NAMALWA (cell line): Measurements from ENCODE around the gene NOTCH1.
"Not testable (repeated sequence)": the region's sequence is repeated elsewhere in the genome, so short reads cannot be mapped to it uniquely, and the experiment has no call there.

ENCODE experiments used
- DNase-seq: peaks from one replicate; pipeline ENCODE4 v3.0.0-alpha.2; 2015; ENCODE audit warnings: low spot score

NOTCH1 gene

DNA sequence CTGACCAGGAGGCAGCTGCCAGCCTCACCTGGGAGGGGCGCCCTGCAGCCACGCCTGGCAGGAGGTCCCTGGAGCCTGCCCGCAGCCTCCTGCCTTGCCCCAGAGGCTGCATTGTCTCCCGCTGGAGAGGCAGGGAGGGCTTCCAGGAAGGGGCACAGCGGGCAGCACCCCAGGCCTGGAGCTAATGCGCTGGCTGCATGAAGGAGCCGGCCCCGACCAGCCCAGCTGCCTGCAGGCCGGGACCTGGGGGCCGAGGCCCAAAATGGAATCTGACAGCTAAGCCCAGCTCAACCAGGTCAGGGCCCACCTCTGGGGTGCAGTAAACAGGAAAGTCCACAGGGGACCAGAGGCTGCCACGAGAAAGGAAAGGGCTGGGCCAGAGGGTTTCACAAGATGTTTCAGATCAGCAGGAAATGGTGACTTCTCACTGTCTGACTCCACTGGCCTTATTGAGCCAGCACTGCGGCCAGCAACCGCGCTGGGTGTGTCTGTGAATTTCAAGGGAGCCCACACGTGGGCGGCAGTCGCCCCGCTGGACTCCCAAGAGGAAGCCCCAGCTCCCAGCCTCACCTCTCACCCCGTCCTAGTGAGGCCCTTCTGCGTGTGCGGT, 18.6 kb upstream of the NOTCH1 start:
- peak; percentile 27 for DNase-seq

DNA sequence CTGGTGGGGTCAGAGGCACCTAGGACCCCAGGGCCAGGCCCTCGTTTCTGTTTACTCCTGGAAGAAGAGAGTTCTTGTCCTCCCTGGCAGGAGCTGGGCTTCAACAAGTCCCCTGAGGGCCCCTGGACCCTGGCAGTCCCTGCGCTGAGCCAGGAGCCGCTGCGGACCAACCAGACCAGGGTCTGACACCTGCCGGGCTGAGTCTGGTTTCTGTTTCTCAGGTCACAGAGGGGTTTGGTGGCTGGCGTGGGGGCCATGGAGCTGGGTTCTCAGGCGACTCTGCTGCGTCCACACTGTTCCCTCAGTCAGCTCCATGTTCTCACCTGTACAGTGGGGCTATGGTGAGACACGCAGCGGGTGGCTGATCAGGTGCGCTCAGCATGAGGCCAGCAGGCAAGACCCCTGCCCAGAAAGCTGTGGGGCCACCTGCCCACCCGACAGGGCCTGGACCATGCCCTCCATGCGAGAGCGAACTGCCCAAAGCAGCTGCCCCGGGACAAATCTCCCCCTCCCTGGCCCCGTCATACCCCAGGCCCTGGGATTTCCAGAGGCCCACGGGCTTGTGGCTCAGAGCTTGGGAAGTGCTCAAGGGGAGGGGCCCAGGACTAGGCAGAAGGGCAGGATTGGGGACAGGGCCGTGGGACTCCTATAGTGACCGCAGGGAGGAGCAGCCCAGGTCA, 17.9 kb upstream of the NOTCH1 start:
- no peak for DNase-seq

DNA sequence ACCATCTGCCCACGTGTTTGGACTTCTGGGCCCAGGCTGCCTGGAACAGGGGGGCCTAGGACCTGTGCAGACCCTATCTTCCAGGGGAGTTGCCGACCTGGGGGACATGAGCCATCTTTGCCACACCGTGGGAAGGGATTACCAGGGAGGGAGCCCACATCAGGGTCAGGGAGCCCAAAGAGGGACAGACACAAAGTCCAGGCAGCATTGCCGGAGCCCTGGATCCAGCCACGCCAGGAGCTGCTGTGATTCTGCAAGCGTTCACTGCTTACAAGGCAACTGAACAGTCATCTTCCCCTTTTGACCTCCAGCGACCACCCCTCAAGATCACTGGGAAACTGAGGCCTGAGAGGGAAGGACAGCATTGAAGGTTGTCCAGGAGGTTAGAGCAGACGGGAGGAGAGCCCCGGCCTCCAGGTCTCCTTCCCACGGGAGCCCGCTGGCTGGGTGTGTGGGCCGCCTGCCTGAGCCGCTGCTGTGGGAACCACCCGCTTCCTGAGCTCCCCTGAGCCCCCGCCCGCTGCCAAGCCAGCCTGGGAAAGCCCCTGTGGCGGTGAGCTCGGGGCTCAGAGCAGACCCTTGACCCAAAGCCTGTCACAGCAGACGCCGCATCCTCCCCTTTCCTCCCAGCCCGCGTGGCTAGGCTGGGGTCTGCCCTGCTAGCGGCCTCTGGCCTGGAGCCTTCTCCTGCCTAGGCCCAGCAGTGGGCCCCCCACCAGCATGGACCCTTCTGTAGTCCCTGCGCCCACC, 17.1 kb upstream of the NOTCH1 start:
- no peak for DNase-seq

DNA sequence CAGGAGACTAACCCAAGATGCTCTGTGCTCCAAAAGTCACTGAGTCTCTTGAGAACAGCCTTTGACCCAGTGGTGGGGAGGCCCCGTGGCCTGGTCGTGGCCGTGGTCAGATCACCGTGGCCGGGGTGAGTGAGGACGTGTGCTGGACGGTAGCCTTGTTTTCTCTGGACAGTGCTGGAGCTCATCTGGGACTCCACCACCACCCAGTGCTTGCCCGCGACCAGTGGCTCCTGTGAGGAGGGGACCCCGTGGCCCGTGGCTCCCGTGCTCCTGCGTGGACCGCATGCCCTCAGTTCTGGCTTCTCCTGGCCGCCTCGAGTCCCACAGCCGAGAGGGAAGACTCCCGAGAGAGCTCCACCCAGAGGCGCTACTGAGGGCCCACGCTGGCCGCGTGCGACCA, 15.9 kb upstream of the NOTCH1 start:
- DNase-seq: no peak

DNA sequence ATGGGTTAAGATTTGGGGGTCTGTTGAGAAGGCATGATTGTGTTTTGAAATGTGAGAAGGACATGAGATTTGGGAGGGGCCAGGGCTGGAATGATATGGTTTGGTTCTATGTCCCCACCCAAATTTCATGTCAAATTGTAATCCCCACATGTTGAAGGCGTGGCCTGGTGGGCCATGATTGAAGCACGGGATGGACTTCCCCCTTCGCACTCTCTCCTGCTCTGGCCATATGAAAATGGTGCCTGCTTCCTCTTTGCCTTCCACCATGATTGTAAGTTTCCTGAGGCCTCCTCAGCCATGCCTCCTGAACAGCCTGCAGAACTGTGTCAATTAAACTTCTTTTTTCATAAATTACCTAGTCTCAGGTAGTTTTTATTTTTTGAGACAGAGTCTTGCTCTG, 14.7 kb upstream of the NOTCH1 start:
- no peak for DNase-seq

DNA sequence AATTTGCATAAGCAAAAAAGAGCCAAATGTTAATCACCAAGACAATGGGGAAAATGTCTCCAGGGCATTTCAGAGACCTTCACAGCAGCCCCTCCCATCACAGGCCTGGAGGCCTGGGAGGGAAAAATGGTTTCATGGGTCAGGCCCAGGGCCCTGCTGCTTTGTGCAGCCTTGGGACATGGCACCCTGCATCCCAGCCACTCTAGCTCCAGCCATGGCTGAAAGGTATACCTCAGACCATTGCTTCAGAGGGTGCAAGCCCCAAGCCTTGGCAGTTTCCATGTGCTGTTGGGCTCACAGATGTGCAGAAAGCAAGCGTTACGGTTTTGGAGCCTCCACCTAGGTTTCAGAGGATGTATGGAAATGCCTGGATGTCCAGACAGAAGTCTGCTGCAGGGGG, 13.5 kb upstream of the NOTCH1 start:
- not testable (repeated sequence) for DNase-seq

DNA sequence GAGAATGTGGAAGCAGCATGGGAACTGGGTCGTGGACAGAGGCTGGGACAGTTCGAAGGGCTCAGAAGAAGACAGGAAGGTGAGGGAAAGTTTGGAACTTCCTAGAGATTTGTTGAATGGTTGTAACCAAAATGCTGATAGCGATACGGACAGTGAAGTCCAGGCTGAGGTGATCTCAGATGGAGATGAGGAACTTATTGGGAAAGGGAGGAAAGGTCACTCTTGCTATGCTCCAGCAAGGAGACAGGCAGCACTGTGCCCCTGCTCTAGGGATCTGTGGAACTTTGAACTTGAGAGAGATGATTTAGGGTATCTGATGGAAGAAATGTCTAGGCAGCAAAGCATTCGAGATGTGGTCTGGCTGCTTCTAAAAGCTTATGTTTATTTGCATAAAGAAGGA, 13.0 kb upstream of the NOTCH1 start:
- DNase-seq: not testable (repeated sequence)

DNA sequence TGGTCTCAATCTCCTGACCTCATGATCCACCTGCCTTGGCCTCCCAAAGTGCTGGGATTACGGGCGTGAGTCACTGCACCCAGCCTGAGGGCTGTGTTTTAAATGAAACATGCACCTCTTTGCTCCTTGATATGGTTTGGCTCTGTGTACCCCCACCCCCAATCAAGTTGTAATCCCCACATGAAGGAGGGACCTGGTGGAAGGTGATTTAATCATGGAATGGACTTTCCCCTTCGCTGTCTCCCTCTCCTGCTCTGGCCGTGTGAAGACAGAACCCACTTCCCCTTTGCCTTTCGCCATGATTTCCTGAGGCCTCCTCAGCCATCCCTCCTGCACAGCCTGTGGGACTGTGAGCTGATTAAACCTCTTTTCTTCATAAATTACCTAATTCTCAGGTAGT, 12.5 kb upstream of the NOTCH1 start:
- DNase-seq: no peak

DNA sequence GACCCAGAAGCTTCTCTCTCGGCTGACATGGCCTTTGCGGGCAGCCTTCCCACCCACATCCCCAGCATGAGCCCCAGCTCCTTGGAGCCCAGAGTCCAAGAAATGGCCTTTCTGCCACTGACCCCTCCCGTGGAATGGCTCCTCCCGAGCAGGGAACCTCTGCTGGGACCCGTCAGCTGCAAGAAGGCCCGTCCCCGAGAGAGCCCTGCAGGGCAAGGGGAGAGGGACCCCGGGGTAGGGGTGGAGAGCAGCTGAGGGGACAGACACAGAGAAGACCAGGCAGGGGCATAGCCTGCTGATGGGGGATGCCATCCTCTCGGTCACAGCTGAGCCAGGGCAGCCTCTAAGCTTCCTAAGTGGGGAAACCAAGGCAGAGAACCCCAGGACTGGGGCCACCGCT, 11.2 kb upstream of the NOTCH1 start:
- DNase-seq: no peak

DNA sequence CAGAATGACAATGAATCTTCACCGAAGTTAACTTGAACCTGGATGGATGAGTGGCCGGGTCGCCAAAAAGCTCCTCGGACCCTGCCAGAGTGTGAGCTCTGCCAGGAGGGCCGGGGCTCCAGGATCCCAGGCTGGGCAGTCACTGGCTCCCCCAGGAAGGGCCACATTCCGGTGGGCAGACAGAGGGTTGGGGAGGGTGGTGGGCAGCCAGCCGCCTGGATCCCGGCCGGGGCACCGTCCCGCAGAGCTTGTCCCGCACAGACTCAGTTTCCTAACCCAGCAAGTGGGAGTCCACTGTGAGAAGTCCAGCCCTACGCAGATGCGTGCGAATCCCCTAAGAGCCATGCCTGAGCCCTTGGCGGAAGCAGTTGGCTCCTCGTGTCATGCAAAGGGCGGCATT, 10.3 kb upstream of the NOTCH1 start:
- no peak for DNase-seq

DNA sequence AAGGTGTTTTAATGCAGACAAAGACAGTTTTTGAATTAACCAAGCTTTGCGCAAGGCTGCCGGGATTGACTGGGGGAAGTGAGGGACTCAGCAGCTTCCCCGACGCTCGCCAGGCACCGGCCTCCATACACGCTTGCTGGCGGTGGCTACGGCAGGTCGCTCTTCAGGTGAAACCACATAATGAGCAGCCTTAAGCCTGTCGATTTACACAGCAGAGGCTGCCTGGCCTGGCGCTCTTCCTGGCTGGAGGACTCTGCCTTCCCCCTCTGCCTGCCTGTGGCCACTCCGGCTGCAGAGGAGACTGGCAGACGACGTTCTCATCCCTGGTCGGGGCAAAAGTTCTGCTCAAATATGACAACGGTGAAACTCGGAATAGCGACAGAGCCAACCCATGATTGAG, 9.0 kb upstream of the NOTCH1 start:
- DNase-seq: no peak

DNA sequence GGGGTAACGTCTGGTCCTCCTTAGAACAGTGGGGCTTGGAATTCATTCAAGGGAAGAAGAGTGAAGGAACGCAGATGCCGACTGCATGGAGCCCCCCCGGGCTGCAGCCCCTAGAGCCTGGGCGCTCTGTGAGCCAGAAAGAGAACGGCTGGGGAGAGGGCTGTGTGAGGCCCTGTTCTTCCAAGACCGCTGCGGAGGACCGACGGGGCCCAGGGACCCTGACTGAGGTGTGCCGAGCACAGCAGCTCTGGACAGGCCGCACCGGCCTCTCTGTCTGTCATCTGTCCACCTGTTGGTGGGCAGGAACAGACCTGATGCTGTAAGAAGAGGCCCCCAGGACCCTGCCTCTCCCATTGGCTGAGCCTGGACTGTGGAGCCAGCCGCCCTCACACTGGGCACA, 7.7 kb upstream of the NOTCH1 start:
- no peak for DNase-seq

DNA sequence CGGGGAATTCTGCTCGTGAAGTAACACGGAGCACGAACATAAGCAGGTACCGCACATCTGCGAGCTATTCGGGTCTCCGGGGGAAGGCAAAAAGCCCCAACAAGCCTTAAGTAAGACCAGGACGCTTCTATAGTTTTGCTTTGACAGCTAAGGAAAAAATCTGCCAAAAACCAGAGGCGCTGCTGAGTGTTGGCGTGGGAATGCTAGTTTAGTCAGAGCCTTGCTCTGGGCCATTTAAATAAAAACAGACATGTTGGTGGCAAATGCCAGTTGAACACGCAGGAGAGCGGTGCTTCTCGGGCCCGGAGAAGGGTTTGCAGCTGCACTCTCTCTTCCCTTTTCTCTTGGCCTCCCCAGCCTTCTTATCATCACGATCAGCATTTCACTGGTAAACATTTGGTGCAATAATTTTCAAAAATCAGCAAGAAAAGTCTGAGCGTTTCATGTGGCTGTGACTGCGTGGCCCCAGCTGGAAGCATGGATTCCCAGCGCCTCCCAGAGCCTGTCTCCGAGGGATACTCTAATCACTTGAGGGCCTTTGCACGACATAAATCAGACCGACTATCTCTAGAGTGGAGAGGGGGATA, 6.4 kb upstream of the NOTCH1 start:
- DNase-seq: peak; percentile 64

DNA sequence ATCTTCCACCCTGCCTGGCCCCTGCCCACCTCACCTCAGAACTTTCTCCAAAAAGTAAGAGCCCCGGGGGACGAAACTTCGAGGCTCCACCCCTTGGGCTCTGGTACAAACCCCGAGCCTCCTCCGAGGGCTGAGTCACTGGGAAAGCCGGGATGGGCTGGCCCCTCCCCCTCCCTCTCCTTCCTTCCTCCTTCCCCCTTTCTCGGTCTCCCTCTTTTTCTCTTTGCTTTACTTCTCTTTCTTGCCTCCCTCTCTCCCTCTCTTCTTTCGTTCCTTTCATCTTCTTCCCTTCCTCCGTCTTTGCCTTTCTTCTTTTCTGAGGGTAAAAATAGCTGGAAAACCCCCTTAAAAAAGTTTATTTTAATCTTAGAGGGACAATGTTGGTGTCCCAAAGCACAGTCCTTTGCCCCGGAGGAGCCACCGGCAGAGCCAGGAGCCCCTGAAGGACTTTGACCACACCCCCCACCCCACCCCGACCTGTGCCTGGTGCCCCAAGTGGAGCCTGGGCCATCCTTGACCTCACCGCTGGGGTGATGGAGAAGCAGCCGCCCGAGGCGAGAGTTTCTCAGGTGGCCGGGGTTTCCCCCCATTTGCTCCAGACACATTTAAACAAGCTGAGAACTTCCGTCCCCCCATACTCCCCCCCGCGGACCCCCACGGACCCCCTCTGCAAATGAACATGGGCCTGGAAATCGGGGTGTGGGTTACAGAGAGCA, 5.7 kb upstream of the NOTCH1 start:
- DNase-seq: no peak

DNA sequence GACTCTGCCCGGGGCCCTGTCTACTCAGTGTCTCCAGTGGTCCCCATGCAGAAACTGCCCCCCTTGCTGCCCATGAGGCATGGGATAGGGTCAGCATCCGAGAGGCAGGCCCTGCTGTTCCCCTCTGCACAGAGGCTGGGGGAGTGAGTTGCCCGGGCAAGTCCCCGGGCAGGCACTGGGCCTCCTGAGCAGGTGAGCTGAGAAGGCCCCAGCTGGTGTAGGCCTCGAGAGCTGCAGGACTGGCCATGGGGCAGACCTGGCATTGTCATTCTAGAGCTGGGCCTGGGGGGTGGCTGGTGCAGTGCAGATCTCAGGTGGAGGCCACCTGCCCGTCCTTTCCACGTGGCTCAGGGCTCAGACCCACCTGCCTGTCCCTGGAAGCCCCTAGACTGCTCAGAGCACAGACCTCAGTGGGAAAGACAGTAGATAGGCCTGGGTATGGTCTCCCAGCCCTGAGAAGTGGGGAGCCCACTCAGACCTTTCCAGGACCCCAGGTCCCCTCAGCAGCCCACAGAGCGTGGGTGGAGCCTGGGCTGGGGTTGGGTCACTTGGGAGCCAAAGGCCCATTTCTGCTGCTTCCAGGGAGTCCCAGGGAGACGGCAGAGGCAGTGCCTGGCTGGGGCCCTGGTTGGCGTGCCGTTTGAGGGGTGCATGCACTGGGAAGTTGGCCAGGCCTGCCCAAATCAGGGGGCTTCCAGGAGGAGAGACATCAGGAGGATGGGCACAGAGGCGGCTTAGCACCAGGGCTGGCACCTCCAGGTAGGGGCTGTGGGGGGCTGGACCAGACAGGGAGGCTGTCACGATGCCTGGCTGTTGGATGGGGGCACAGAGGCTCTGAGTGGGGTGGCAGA, 4.8 kb upstream of the NOTCH1 start:
- no peak for DNase-seq

DNA sequence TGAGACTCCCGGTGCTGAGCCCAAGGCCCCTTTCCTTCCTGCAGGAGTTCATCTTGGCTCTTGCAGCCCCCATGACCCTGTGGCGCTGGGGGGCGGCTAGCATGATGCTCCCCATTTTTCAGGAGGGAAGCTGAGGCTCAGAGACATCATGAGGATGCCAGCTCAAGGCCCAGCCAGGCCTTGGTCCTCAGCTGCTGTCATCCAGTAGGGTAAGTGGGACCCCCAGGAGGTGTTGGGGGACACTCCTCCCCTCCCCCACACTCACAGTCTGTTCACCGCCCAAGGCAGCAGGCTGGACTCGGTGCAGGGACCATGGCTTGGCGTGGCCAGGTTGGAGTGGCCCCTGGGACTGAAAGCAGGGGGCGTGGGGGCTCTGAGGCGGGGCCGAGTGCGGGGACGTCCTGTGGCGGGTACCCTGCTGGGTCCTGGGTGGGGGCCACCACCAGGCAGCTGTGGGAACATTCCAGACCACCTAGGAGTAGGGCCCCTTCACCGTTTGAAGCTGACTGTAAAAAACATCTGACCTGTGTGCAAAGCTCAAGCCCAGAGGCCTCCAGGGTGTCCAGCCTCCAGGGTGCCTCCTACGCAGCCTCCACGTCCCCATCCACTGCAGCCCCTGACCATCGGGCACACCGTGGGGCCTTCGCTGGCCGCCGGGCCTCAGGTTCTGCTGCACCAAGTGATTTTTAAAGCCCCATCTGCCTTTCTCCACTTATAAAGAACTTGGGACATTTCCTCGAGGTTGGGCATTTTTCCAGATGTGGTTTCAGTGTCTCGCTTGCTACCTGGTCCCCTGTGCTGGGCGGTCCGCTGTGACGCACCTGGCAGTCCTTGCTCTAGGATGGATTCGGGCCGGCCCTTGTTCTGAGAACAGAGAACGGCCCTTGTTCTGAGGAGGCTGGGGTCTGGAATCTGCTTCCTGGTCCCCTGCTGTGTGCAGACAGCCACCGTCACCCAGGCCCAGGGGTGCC, 3.4 kb upstream of the NOTCH1 start:
- no peak for DNase-seq

DNA sequence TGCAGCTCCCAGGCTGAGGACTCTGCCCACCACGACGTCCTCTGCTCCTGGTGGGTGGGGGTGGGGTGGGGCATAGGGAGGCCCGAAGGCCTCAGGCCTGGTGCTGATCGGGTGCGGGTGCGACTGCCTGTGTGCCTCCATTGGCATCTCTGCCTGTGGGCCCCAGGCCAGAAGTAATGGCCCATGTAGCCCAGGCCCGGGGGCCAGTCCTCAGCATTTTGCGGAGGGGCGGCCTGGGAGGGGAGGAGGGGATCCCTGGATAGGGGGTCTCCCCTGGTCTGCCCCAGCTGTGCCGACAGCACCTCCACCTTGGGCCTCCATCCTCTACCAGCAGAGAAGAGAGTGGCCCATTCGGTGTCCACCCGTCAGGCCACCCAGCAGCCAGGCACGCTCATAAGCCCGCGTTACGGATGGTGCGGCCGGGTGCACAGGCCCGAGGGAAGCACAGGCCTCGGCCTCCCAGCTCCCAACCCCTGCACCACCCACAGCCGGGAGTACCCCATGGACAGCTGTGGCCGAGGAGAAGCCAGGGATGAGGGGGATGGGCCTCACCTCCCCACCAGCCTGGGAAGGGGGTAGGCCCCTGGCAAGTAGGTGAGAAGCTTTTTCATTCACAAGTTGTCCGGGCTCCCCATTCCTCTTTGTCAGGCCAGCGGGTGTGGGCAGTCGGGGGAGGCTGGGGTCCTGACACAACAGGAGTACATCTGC, 1.8 kb upstream of the NOTCH1 start:
- no peak for DNase-seq

DNA sequence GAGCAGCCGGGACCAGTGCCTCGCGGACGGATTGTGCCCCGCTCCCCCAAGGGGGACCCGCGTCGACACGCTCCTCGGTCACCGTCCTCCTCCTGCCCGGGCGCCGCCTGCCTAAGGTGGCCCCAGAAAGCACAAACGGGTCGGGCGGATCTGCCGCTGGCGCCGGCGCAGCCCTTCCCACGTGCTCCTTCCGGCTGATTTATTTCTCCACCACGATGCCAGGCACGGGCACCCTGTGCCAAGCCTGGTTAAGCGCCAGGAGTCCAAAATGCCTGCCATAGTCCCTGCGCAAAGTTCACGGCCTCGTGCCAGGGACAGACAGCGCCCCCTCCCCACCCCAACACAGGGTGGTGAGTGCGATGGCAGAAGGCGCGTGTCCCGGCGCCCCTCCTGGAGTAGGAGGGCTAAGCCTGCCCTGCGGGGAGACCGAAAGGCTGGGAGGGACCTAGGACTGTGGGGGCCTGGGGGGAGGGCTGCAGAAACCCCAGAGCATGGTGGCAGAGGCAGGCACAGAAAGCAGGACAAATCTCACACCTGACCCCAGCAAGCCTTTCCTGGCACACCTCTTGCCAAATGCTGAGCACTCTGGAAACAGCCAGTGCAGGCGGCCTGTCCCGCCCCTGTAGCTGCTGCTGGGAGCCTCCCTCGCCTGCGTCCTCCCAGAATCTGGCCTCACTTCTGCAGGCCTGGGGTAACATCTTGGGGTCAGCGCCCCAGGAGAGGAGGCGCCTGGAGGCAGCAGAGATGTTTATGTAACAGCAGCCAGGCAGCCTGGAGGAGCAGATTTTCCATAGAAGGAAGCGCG, 1.1 kb upstream of the NOTCH1 start:
- peak; percentile 39 for DNase-seq

DNA sequence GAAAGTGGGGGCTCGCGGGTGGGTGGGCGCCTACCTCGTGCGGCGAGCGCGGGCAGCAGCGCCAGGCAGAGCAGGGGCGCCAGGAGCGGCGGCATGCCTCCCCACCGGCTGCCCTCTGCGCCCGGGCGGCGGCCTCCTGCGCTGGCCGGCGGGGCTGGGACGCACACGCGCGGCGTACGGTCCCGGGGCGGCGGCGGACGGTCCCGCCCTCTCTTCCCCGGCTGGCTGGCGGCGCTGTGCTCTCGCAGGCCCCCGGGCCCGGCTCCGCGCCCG, 220 bp downstream of the NOTCH1 start:
- no peak for DNase-seq
